Skeletal muscle tissue (tissue), 4 donors: ENCODE results near the gene SREK1. TPM values are rescaled to one million over a fixed set of nuclear protein-coding genes. Genes with fewer than 3 reads are reported as not detected.

Experiments
- H3K27ac ChIP-seq: one replicate; pipeline ENCODE4 v1.7.0; 2013; ENCODE audit warnings: mild to moderate bottlenecking, low read depth, low read length, inconsistent platforms
- H3K27me3 ChIP-seq, 3 donors: one replicate each; pipeline ENCODE4 v1.7.0; 2013; ENCODE audit warnings: low read length in 3 of 3; ENCODE audit not compliant: control insufficient read depth in 3 of 3, insufficient read depth in 3 of 3
- H3K36me3 ChIP-seq, 3 donors: one replicate each; pipeline ENCODE4 v1.7.0; 2013; ENCODE audit warnings: low read length in 3 of 3; ENCODE audit not compliant: control insufficient read depth in 3 of 3, insufficient read depth in 3 of 3
- H3K4me1 ChIP-seq, 3 donors: one replicate each; pipeline ENCODE4 v1.7.0; 2013; ENCODE audit warnings: low read length in 3 of 3, mild to moderate bottlenecking in 3 of 3; ENCODE audit not compliant: control insufficient read depth in 3 of 3, insufficient read depth in 3 of 3
- H3K4me3 ChIP-seq, 3 donors: one replicate each; pipeline ENCODE4 v1.7.0; 2013; ENCODE audit warnings: low read length in 3 of 3
- H3K9ac ChIP-seq, 3 donors: one replicate each; pipeline ENCODE4 v1.7.0; 2013; ENCODE audit warnings: low read length in 3 of 3, mild to moderate bottlenecking in 3 of 3, moderate library complexity in 2 of 3, low read depth in 1 of 3
- H3K9me3 ChIP-seq, 3 donors: one replicate each; pipeline ENCODE4 v1.7.0; 2013; ENCODE audit warnings: low read length in 3 of 3; ENCODE audit not compliant: control insufficient read depth in 3 of 3
- total RNA-seq: library from RNA; depleted of rRNA; stranded (reverse); fragments of >200 nt; gene quantifications from one replicate; pipeline ENCODE4 v1.2.3, GENCODE V29; 2014
- donor health status: Osteomylitis.

Gene SREK1
- total RNA-seq, 1 donor from 2014 or later, result 73.1 TPM

GRCh38 chr5:66138637-66139317, 5.3 kb upstream of the SREK1 start:
- no peak overlapping the region for H3K27ac ChIP-seq
- no peak overlapping the region for H3K4me3 ChIP-seq
- no peaks in the 10 kb centered on the region for H3K36me3 ChIP-seq
- no peaks in the 10 kb centered on the region for H3K9me3 ChIP-seq
- H3K9ac ChIP-seq, result no peak overlapping the region
- H3K4me1 ChIP-seq, result peaks cover 5 to 11% (median 6%) of the 10 kb centered on the region in 3 donors
- no peaks in the 10 kb centered on the region for H3K27me3 ChIP-seq

GRCh38 chr5:66139318-66139712, 4.8 kb upstream of the SREK1 start:
- H3K4me1 ChIP-seq, result peaks cover 4 to 7% (median 5%) of the 10 kb centered on the region in 3 donors
- no peaks in the 10 kb centered on the region for H3K27me3 ChIP-seq
- no peak overlapping the region for H3K4me3 ChIP-seq
- H3K36me3 ChIP-seq, result no peaks in the 10 kb centered on the region
- no peak overlapping the region for H3K27ac ChIP-seq
- H3K9me3 ChIP-seq, result no peaks in the 10 kb centered on the region
- no peak overlapping the region for H3K9ac ChIP-seq

GRCh38 chr5:66142417-66142816, 1.7 kb upstream of the SREK1 start:
- H3K9me3 ChIP-seq, result no peaks in the 10 kb centered on the region
- H3K4me3 ChIP-seq, result no peak overlapping the region
- no peak overlapping the region for H3K27ac ChIP-seq
- H3K9ac ChIP-seq, result no peak overlapping the region
- H3K4me1 ChIP-seq, result peaks cover 12 to 20% (median 15%) of the 10 kb centered on the region in 3 donors
- H3K27me3 ChIP-seq, result no peaks in the 10 kb centered on the region
- H3K36me3 ChIP-seq, result no peaks in the 10 kb centered on the region

- H3K9ac ChIP-seq, result peak overlapping the region; percentile 97 to 99 (median 97)
- no peaks in the 10 kb centered on the region for H3K36me3 ChIP-seq
- peaks cover 12 to 27% (median 16%) of the 10 kb centered on the region in 3 donors for H3K4me1 ChIP-seq
- H3K4me3 ChIP-seq, result peak overlapping the region; percentile 83 to 93 (median 89)
- peak overlapping the region; percentile 98 for H3K27ac ChIP-seq
- H3K9me3 ChIP-seq, result no peaks in the 10 kb centered on the region
- H3K27me3 ChIP-seq, result no peaks in the 10 kb centered on the region
These were observed 527 bp upstream of the SREK1 start for GRCh38 chr5:66143473-66144073.

GRCh38 chr5:66144834-66145390, 812 bp downstream of the SREK1 start:
- Histone ChIP-seq H3K4me1 (peaks cover 12 to 27% (median 16%) of the 10 kb centered on the region in 3 donors), H3K27ac (peak overlapping the region; percentile 98), H3K9me3 (no peaks in the 10 kb centered on the region), H3K27me3 (no peaks in the 10 kb centered on the region), H3K4me3 (peak overlapping the region; percentile 83 to 93 (median 89)), H3K36me3 (no peaks in the 10 kb centered on the region), H3K9ac (peak overlapping the region; percentile 97 to 99 (median 97))

GRCh38 chr5:66145737-66146136, 1.6 kb downstream of the SREK1 start:
- no peaks in the 10 kb centered on the region for H3K36me3 ChIP-seq
- peaks cover 12 to 27% (median 16%) of the 10 kb centered on the region in 3 donors for H3K4me1 ChIP-seq
- peak overlapping the region; percentile 97 to 99 (median 97) for H3K9ac ChIP-seq
- H3K4me3 ChIP-seq, result peak overlapping the region; percentile 83 to 93 (median 89)
- no peaks in the 10 kb centered on the region for H3K27me3 ChIP-seq
- H3K9me3 ChIP-seq, result no peaks in the 10 kb centered on the region
- peak overlapping the region; percentile 98 for H3K27ac ChIP-seq

GRCh38 chr5:66149950-66150349, 5.8 kb downstream of the SREK1 start:
- H3K9ac ChIP-seq, result no peak overlapping the region
- H3K4me3 ChIP-seq, result no peak overlapping the region
- no peak overlapping the region for H3K27ac ChIP-seq
- peaks cover 8 to 22% (median 20%) of the 10 kb centered on the region in 3 donors for H3K4me1 ChIP-seq
- no peaks in the 10 kb centered on the region for H3K9me3 ChIP-seq
- H3K27me3 ChIP-seq, result no peaks in the 10 kb centered on the region
- H3K36me3 ChIP-seq, result peaks cover 0 to 2% (median 0%) of the 10 kb centered on the region in 3 donors

- Histone ChIP-seq H3K36me3 (peaks cover 0 to 2% (median 0%) of the 10 kb centered on the region in 3 donors), H3K9me3 (no peaks in the 10 kb centered on the region), H3K9ac (no peak overlapping the region), H3K4me1 (peaks cover 7 to 19% (median 17%) of the 10 kb centered on the region in 3 donors), H3K27ac (no peak overlapping the region), H3K27me3 (no peaks in the 10 kb centered on the region), H3K4me3 (no peak overlapping the region)
These were observed 6.9 kb downstream of the SREK1 start for GRCh38 chr5:66151030-66151429.

- no peaks in the 10 kb centered on the region for H3K9me3 ChIP-seq
These were observed 7.4 kb downstream of the SREK1 start for GRCh38 chr5:66151491-66151890.

GRCh38 chr5:66157046-66157445, 12.9 kb downstream of the SREK1 start:
- no peaks in the 10 kb centered on the region for H3K4me1 ChIP-seq
- peaks cover 7 to 23% (median 19%) of the 10 kb centered on the region in 3 donors for H3K36me3 ChIP-seq
- no peak overlapping the region for H3K27ac ChIP-seq

More at GRCh38 chr5:66151491-66151890, 7.4 kb downstream of the SREK1 start:
- Histone ChIP-seq H3K27ac (no peak overlapping the region), H3K4me1 (peaks cover 3 to 14% (median 14%) of the 10 kb centered on the region in 3 donors), H3K27me3 (no peaks in the 10 kb centered on the region), H3K9ac (no peak overlapping the region), H3K4me3 (no peak overlapping the region), H3K36me3 (peaks cover 0 to 3% (median 2%) of the 10 kb centered on the region in 3 donors)

More at GRCh38 chr5:66157046-66157445, 12.9 kb downstream of the SREK1 start:
- Histone ChIP-seq H3K9me3 (no peaks in the 10 kb centered on the region), H3K9ac (no peak overlapping the region), H3K4me3 (no peak overlapping the region), H3K27me3 (no peaks in the 10 kb centered on the region)
